Measurements from ENCODE around the gene ELANE.

The ELANE gene

GRCh38 chr19:900302-901111 is 48.4 kb downstream of the ELANE start:
- DNase-seq: no peak

GRCh38 chr19:901216-902092 is 49.4 kb downstream of the ELANE start:
- DNase-seq: no peak

GRCh38 chr19:902093-902370 is 49.9 kb downstream of the ELANE start:
- no peak for DNase-seq

DNA sequence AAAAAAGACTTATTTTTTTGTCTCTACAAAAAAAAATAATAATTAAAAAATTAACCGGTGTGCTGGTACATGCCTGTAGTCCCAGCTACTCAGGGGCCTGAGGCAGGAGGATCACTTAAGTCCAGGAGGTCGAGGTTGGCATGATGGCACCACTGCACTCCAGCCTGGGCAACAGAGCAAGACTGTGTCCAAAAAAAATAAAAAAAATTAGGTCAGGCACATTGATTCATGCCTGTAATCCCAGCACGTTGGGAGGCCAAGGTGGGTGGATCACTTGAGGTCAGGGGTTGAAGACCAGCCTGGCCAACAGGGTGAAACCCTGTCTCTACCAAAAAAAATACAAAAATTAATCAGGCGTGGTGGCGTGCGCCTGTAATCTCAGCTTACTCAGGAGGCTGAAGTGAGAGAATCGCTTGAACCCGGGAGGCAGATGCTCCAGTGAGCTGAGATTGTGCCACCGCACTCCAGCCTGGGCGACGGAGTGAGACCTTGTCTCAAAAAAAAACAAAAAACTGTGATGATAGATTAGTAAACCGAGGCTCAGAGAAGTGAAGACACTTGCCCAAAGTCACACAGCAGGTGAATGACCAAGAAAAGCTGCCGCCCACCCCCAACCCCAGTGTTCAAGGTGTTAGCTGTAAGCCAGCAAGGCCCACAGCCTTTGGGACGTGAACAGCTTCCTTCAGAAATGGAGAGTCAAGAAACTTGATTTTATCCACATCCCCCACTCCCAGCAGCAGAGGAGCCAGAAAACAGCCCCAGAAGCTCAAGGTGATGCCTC is 50.5 kb downstream of the ELANE start:
- no peak for DNase-seq

DNA sequence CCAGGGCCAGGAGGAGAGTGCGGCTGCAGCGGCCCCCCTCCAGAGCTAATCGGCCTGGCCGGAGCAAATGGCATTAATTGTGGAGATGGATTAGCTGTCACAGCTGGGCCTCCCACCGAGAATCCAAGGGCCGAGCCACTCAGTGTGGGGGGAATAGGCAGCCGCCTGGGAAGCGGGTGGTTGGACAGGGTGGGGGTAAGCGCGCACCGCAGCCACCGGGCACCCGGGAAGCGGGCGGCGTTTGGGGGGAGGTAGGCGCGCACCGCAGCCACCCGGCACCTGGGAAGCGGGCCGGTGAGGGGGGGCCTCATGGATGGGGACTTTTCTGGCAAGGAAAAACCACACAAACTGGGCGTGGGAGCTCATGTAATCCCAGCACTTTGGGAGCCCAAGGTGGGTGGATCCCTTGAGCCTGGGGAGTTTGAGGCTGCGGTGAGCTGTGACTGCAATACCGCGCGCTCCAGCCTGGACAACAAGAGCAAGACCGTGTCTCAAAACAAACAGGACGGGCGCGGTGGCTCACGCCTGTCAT is 51.2 kb downstream of the ELANE start:
- DNase-seq: no peak

GRCh38 chr19:904545-904944 is 52.4 kb downstream of the ELANE start:
- no peak for DNase-seq

Measured in inflammatory macrophage treated with lipopolysaccharide for 4 hours (primary cell).